Spleen (tissue), 7 donors: ENCODE data around the gene TNPO3.

Experiments used
- CTCF ChIP-seq, 11 experiments: fragments of 200-600 bp in 7 of 11; fragments of 450-650 bp in 4 of 11; sonication (generic) in 4 of 11; IDR thresholded peaks in 8 of 11; conservative IDR thresholded peaks in 3 of 11; 1 replicate in 7 of 11; 2 replicates in 4 of 11; pipeline versions ENCODE4 v1.4.0 to v1.8.0; 2016 to 2021; ENCODE audit warnings: antibody characterized with exemption in 11 of 11, inconsistent platforms in 4 of 11, mild to moderate bottlenecking in 1 of 11
- POLR2A ChIP-seq, 3 donors: fragments of 450-650 bp; IDR thresholded peaks; one replicate each; pipeline ENCODE4 v1.5.1; 2017; ENCODE audit warnings: antibody characterized with exemption in 3 of 3, mild to moderate bottlenecking in 1 of 3
- donor health status: DM: no; HTN: no; CAD: no; lungs with moderate emphysema.
- donor health status: DM: no; HTN: no; CAD: no.
- donor health status: DM: no; HTN: no; CAD: no.

- TF ChIP-seq CTCF (IDR thresholded peaks at IDR 0.05 in 8 of 11, conservative IDR thresholded peaks at IDR 0.05 in 3 of 11): no peak
- TF ChIP-seq POLR2A (IDR thresholded peaks at IDR 0.05): no peak
Observed at GRCh38 chr7:128908750-128909624, 145.9 kb downstream of the TNPO3 start.
